BJ (cell line): ENCODE results near the gene FAR2. TPM values are rescaled to one million over a fixed set of nuclear protein-coding genes. Genes with fewer than 3 reads are reported as not detected.

ENCODE experiments used
- CTCF ChIA-PET: fragments of 350-600 bp; formaldehyde crosslinking; extraction: SDS; loops from one replicate; lab custom pipeline; 2021; ENCODE audit warnings: antibody characterized with exemption, inconsistent platforms; lab: Yijun Ruan, JAX
- POLR2A ChIA-PET: fragments of 300-600 bp; sonication (Branson Sonifier 250); formaldehyde crosslinking; extraction: SDS; loops from one replicate; lab custom pipeline; 2021; ENCODE audit warnings: antibody characterized with exemption; lab: Charles Lee
- DNase-seq: peaks from one replicate; pipeline ENCODE4 v3.0.0-alpha.2; 2011; ENCODE audit warnings: low read depth
- H3K27me3 ChIP-seq: 2 replicates; pipeline ENCODE4 v1.6.0; 2011; ENCODE audit warnings: low read length; ENCODE audit not compliant: control insufficient read depth, insufficient read depth
- H3K36me3 ChIP-seq: 2 replicates; pipeline ENCODE4 v1.5.1; 2011; ENCODE audit warnings: low read length; ENCODE audit not compliant: control insufficient read depth, insufficient read depth
- H3K4me3 ChIP-seq: 2 replicates; pipeline ENCODE4 v1.5.1; 2011; ENCODE audit warnings: low read depth, mild to moderate bottlenecking, control low read depth, low read length
- CTCF ChIP-seq: IDR thresholded peaks from 2 replicates; pipeline ENCODE4 v1.5.1; 2011; ENCODE audit warnings: low read depth, mild to moderate bottlenecking, control low read depth, inconsistent platforms, low read length, moderate library complexity; ENCODE audit not compliant: insufficient read depth
- polyA plus RNA-seq: library from polyadenylated mRNA; depleted of rRNA; stranded (reverse); fragments of >200 nt; gene quantifications from 2 replicates; pipeline ENCODE4 v1.2.3, GENCODE V29; 2011

Gene FAR2
- polyA plus RNA-seq, 1 experiment: 17.1 TPM

- peak overlapping the region; percentile 74 for H3K4me3 ChIP-seq
- TF ChIP-seq CTCF: peak; percentile 9; the same call in 1 of the 2 replicates
- DNase-seq: no peak
- ChIA-PET CTCF (interaction anchor here (0.6 to 2.1 kb wide), 3 partner anchors 16 to 157 kb away, joined by 3 to 5 read pairs (median 3); no protein-coding TSS in a partner anchor), POLR2A (no interaction called here)
- H3K36me3 ChIP-seq: no peaks in the 10 kb centered on the region
- H3K27me3 ChIP-seq: no peaks in the 10 kb centered on the region
Measured at GRCh38 chr12:29148596-29148910, 525 bp upstream of the FAR2 start.

- peak overlapping the region; percentile 74 for H3K4me3 ChIP-seq
- ChIA-PET POLR2A (no interaction called here), CTCF (interaction anchor here (2.1 kb wide), 1 partner anchor 15 kb away, joined by 5 read pairs; no protein-coding TSS in a partner anchor)
- DNase-seq: no peak
- H3K36me3 ChIP-seq: no peaks in the 10 kb centered on the region
- H3K27me3 ChIP-seq: no peaks in the 10 kb centered on the region
- TF ChIP-seq CTCF: no peak
Measured at GRCh38 chr12:29149691-29150281, 708 bp downstream of the FAR2 start.

- ChIA-PET CTCF (no interaction called here), POLR2A (no interaction called here)
- Histone ChIP-seq H3K36me3 (no peaks in the 10 kb centered on the region), H3K27me3 (no peaks in the 10 kb centered on the region), H3K4me3 (no peak overlapping the region)
- no peak for DNase-seq
- TF ChIP-seq CTCF: no peak
Measured at GRCh38 chr12:29150462-29150861, 1.4 kb downstream of the FAR2 start.

- TF ChIP-seq CTCF: no peak
- CTCF ChIA-PET: no interaction called here
- no peak overlapping the region for H3K4me3 ChIP-seq
Measured at GRCh38 chr12:29152223-29152868, 3.3 kb downstream of the FAR2 start.

DNA sequence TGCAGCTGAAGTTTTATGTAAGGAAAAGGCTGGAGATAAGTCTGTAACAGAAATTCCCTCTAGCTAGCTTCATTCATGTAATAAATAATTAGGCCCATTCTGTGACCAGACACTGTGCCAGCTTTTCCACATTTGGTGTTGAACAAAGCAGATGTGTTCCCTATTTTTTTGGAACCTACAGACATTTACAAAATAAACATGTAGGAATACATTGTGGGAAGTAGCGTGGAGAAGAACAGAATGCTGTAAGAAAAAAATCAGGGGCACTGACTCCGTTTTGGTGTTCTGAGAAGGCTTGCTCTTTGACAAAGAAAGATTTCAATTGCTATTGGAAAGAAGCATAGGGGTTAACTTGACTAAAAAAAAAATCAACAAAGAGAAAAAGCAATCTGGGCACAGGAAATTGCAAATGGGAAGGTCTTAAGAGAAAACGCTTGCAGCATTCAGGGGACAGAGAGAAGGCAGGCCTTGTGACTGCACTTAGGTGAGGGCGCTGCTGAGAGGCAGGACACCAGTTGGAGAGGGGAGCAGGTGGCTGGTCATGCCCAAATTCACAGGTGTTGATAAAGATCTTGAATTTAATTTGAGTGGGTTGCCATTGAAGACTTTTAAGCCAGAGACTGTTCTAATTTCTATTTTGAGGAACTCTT is 4.0 kb downstream of the FAR2 start:
- CTCF ChIA-PET: no interaction called here
- Histone ChIP-seq H3K4me3 (no peak overlapping the region), H3K36me3 (no peaks in the 10 kb centered on the region), H3K27me3 (no peaks in the 10 kb centered on the region)
- POLR2A ChIA-PET: interaction anchor here (0.7 kb wide), 1 partner anchor 189 kb away, joined by 3 read pairs; no protein-coding TSS in a partner anchor
- TF ChIP-seq CTCF: no peak
- DNase-seq: no peak

More at GRCh38 chr12:29152223-29152868, 3.3 kb downstream of the FAR2 start:
- DNase-seq: no peak
- no peaks in the 10 kb centered on the region for H3K27me3 ChIP-seq
- H3K36me3 ChIP-seq: no peaks in the 10 kb centered on the region
- POLR2A ChIA-PET: interaction anchor here (0.7 kb wide), 1 partner anchor 190 kb away, joined by 3 read pairs; no protein-coding TSS in a partner anchor
